Neuron (in vitro differentiated cells): Measurements from ENCODE around the gene MARK1.

ENCODE experiments used
- H2AFZ ChIP-seq: one replicate; pipeline ENCODE4 v1.6.1; 2013; ENCODE audit warnings: low read depth, mild to moderate bottlenecking, inconsistent platforms, low read length, moderate library complexity
- H3K27me3 ChIP-seq: one replicate; pipeline ENCODE4 v1.6.1; 2013; ENCODE audit warnings: low read length; ENCODE audit not compliant: insufficient read depth
- H3K36me3 ChIP-seq: one replicate; pipeline ENCODE4 v1.6.1; 2013; ENCODE audit warnings: low read length; ENCODE audit not compliant: insufficient read depth
- H3K4me1 ChIP-seq: one replicate; pipeline ENCODE4 v1.6.1; 2013; ENCODE audit warnings: low read length; ENCODE audit not compliant: insufficient read depth
- H3K4me3 ChIP-seq: 2 replicates; pipeline ENCODE4 v1.5.1; 2013; ENCODE audit warnings: mild to moderate bottlenecking, low read length, moderate library complexity
- H3K9me3 ChIP-seq: one replicate; pipeline ENCODE4 v1.6.1; 2013; ENCODE audit warnings: low read length

Gene MARK1

DNA sequence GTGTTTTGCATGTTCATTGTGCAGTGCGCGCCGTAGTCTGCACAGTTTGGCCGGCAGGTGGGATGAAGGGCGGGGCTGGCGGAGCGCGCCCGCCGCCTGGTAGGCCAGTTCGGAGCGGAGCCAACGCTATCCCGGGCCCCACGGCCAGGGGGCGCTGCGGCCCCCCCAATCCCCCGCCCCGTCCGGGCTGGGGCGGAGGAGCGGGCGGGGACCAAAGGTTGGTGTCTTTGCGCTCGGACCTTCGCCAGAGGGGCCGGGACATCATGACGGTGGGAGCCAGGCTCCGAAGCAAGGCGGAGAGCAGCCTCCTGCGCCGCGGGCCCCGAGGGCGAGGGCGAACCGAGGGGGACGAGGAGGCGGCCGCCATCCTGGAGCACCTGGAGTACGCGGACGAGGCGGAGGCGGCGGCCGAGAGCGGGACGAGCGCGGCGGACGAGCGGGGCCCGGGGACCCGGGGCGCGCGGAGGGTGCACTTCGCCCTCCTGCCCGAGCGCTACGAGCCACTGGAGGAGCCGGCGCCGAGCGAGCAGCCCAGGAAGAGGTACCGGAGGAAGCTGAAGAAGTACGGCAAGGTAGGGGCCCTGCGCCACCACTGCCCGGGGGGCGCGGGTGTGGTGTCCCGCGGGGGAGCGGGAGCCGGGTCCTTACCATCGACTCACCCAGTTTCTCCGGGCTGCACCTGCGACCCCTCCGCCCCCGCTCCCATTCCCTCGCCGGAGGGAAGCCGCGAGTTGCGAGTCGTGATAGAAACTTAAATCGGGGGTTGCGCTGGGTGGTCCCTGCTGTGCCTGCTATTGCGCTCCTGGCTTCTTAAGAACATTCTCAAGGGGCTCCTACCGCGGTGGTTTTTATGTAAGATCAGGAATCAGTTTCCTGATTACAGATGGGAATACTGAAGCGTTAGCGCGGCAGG is 162.5 kb downstream of the MARK1 start, which contains the start of gene C1orf115:
TSS of gene C1orf115 (plus strand) at position 224 of the 913 bp plus-strand sequence. CDS start at position 264, 40 bp downstream.
- Histone ChIP-seq H3K9me3 (no peaks in the 10 kb centered on the region), H3K4me1 (no peaks in the 10 kb centered on the region), H3K27me3 (peaks cover 34% of the 10 kb centered on the region)

DNA sequence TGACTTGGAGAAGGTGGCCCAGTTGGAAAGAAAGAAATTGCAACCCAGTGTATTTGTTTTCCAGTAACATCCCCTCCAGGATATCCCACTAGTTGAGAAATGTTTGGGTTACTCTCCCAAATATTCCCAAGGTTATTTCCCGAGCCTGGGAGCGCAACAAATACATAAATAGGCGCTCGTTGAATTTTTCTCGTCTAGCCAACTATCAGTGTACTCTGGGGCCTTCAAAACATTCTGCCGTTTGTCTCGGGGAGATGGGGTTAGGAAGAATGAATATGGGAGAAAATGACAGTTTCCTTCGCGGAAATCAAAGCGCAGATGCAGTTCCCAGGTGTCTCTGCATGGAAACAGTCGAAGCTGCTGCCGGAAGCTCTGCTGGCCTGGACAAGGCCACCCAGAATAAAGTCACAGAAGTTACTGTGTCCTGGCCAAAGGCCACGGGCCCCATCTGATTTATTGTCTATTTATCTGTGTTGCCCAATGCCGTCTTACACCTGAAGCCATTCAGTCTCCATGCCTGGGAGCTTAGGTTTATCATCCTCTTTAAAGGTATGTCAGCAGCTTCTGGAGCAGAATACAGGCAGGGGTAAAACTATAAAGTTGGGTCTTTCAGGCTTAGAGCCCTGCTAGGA is 163.2 kb downstream of the MARK1 start:
- H3K4me3 ChIP-seq, result peak overlapping the region; percentile 48
- no peaks in the 10 kb centered on the region for H3K9me3 ChIP-seq
- H3K27me3 ChIP-seq, result peaks cover 30% of the 10 kb centered on the region
- H3K36me3 ChIP-seq, result no peaks in the 10 kb centered on the region
- H2AFZ ChIP-seq, result peak overlapping the region; percentile 78
- no peaks in the 10 kb centered on the region for H3K4me1 ChIP-seq

More for the DNA sequence above, 162.5 kb downstream of the MARK1 start, which contains the start of gene C1orf115:
- no peaks in the 10 kb centered on the region for H3K36me3 ChIP-seq
- peak within 1 kb of the TSS; percentile 48 for H3K4me3 ChIP-seq
- peak within 1 kb of the TSS; percentile 78 for H2AFZ ChIP-seq

- no peaks in the 10 kb centered on the region for H3K36me3 ChIP-seq
- no peaks in the 10 kb centered on the region for H3K9me3 ChIP-seq
- H2AFZ ChIP-seq, result no peak overlapping the region
- no peak overlapping the region for H3K4me3 ChIP-seq
- H3K27me3 ChIP-seq, result peaks cover 30% of the 10 kb centered on the region
- no peaks in the 10 kb centered on the region for H3K4me1 ChIP-seq
Observed at GRCh38 chr1:220692436-220693228, 164.7 kb downstream of the MARK1 start.

- no peaks in the 10 kb centered on the region for H3K36me3 ChIP-seq
- H3K27me3 ChIP-seq, result peaks cover 23% of the 10 kb centered on the region
- H3K4me1 ChIP-seq, result no peaks in the 10 kb centered on the region
- peaks cover 2% of the 10 kb centered on the region for H3K9me3 ChIP-seq
- no peak overlapping the region for H2AFZ ChIP-seq
- no peak overlapping the region for H3K4me3 ChIP-seq
Observed at GRCh38 chr1:220694866-220695382, 167.0 kb downstream of the MARK1 start.

GRCh38 chr1:220695426-220695825 is 167.5 kb downstream of the MARK1 start:
- Histone ChIP-seq H3K9me3 (peaks cover 2% of the 10 kb centered on the region), H2AFZ (no peak overlapping the region), H3K4me3 (no peak overlapping the region)

DNA sequence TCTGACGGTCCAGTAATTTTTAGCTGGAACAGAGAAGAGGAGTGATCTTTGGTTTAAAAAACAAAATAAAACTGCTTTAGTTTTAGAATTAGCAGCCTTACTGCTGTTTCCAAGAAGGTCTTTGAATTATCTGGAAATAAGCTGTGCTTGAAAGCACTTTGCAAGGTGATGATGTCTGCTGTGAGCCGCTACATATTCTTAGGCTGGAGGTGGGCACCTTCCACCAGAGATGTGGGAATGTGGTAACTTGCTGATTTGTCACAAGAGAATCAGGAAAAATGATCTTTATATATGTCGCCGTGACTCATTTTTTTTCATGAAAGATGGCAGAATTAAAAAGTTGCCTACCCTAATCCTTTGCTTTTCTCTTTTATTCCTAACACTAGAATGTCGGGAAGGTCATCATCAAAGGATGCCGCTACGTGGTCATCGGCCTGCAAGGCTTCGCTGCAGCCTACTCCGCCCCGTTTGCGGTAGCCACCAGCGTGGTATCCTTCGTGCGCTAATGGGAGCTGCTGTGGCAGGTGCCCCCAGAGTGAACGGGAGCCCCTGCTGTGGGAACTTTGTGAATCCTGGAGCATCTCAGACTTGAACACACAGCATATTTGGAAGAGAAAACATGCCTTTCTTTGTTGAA is 168.4 kb downstream of the MARK1 start:
- no peaks in the 10 kb centered on the region for H3K36me3 ChIP-seq
- H3K4me3 ChIP-seq, result no peak overlapping the region
- no peak overlapping the region for H2AFZ ChIP-seq
- H3K27me3 ChIP-seq, result peaks cover 14% of the 10 kb centered on the region
- no peaks in the 10 kb centered on the region for H3K4me1 ChIP-seq
- H3K9me3 ChIP-seq, result peaks cover 2% of the 10 kb centered on the region

More at GRCh38 chr1:220695426-220695825, 167.5 kb downstream of the MARK1 start:
- Histone ChIP-seq H3K27me3 (peaks cover 22% of the 10 kb centered on the region), H3K36me3 (no peaks in the 10 kb centered on the region), H3K4me1 (no peaks in the 10 kb centered on the region)

DNA sequence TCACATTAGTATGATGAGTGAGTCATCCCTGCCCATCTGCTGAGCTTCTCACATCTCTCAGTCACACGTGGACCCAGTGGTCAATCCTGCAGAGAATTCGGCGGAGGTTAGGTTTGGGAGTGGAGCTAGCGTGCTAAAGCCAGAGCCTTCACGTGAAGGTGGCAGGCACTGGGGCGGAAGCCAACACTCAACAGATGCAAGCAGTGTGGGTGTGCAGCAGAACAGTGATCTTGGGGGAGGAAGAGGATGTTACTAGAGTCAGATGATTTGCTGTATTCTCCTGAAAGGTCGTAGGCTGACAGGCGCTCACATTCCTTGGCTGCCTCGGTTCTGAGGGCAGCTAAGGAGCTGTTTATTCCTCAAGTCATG is 168.9 kb downstream of the MARK1 start:
- Histone ChIP-seq H3K9me3 (peaks cover 2% of the 10 kb centered on the region), H3K4me3 (no peak overlapping the region), H3K36me3 (no peaks in the 10 kb centered on the region), H3K27me3 (peaks cover 9% of the 10 kb centered on the region), H3K4me1 (no peaks in the 10 kb centered on the region), H2AFZ (no peak overlapping the region)

GRCh38 chr1:220697326-220697725 is 169.4 kb downstream of the MARK1 start:
- H2AFZ ChIP-seq, result no peak overlapping the region
- peaks cover 6% of the 10 kb centered on the region for H3K27me3 ChIP-seq
- H3K4me3 ChIP-seq, result no peak overlapping the region
- H3K9me3 ChIP-seq, result peaks cover 2% of the 10 kb centered on the region
- no peaks in the 10 kb centered on the region for H3K4me1 ChIP-seq
- no peaks in the 10 kb centered on the region for H3K36me3 ChIP-seq

DNA sequence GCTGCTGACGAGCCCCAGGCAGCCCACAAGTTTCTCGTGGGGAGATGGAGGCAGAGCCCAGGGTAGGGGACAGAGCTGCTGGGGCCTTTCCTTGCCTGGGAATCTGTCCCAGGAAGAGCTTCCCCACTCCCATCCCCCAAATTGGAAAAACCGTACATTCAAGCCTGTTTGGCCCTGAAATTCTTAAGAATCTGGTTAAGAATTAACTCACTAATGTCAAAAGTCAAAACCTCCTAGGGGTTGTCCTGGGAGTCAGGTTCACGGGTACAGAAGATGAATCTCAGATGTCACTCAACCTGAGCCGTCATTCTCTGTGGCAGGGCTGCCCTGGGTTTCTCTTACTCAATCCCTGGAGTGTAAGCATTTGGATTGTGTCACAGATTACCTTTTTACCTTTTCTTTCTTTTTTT is 170.7 kb downstream of the MARK1 start:
- peaks cover 2% of the 10 kb centered on the region for H3K9me3 ChIP-seq

GRCh38 chr1:220699044-220699443 is 171.1 kb downstream of the MARK1 start:
- H3K9me3 ChIP-seq, result peaks cover 2% of the 10 kb centered on the region
- no peaks in the 10 kb centered on the region for H3K4me1 ChIP-seq
- H2AFZ ChIP-seq, result no peak overlapping the region
- H3K4me3 ChIP-seq, result no peak overlapping the region
- no peaks in the 10 kb centered on the region for H3K27me3 ChIP-seq
- H3K36me3 ChIP-seq, result no peaks in the 10 kb centered on the region

More for the DNA sequence above, 170.7 kb downstream of the MARK1 start:
- no peak overlapping the region for H2AFZ ChIP-seq
- H3K4me1 ChIP-seq, result no peaks in the 10 kb centered on the region
- H3K27me3 ChIP-seq, result no peaks in the 10 kb centered on the region
- no peak overlapping the region for H3K4me3 ChIP-seq
- H3K36me3 ChIP-seq, result no peaks in the 10 kb centered on the region

DNA sequence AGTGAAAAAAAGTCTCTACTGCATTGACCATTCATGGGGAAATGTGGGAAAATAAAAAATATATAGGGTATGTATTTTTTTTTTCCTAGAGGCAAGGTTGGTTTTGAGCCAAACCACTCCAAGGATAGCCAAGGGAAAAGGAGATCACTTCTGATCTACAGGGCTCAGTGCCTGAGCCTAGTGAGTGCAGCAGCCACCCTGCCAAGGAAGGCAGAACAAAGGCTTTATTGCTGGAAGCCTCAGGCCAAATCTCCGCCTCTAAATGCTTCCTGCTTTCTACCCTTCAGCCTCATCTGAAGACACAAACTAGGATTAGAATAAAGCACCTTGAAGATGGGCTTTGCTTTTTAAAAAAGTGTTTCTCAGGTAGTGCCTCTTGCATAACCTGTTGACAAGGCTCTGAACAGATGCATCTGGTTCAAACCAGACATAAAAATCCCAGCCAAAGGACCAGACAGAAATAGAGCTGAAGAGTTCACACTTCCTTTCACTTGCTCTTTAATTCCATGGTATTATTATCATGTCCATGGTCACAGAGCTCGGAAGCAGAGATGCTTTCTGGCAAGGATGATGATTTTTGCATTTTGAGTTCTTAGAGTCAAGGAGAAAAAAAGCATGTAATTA is 172.7 kb downstream of the MARK1 start:
- Histone ChIP-seq H3K36me3 (no peaks in the 10 kb centered on the region), H3K9me3 (peaks cover 2% of the 10 kb centered on the region), H3K4me1 (no peaks in the 10 kb centered on the region), H3K27me3 (no peaks in the 10 kb centered on the region), H2AFZ (no peak overlapping the region), H3K4me3 (no peak overlapping the region)

- Histone ChIP-seq H2AFZ (no peak overlapping the region), H3K27me3 (no peaks in the 10 kb centered on the region), H3K4me3 (no peak overlapping the region), H3K4me1 (no peaks in the 10 kb centered on the region), H3K9me3 (peaks cover 2% of the 10 kb centered on the region), H3K36me3 (no peaks in the 10 kb centered on the region)
Observed at GRCh38 chr1:220701974-220702373, 174.0 kb downstream of the MARK1 start.
